NCI-H748 (cell line): ENCODE measurements around the gene SMPD2.
"Not testable (repeated sequence)": the region's sequence is repeated elsewhere in the genome, so short reads cannot be mapped to it uniquely, and the experiment has no call there.

Source experiments
- DNase-seq: peaks from one replicate; lab custom pipeline; 2025; ENCODE audit not compliant: unreplicated experiment; lab: John Stamatoyannopoulos, UW

The SMPD2 gene

GRCh38 chr6:109460161-109460829 is 19.8 kb downstream of the SMPD2 start:
- DNase-seq, result no peak

- DNase-seq, result not testable (repeated sequence)
Observed at GRCh38 chr6:109461205-109461604, 20.7 kb downstream of the SMPD2 start.

DNA sequence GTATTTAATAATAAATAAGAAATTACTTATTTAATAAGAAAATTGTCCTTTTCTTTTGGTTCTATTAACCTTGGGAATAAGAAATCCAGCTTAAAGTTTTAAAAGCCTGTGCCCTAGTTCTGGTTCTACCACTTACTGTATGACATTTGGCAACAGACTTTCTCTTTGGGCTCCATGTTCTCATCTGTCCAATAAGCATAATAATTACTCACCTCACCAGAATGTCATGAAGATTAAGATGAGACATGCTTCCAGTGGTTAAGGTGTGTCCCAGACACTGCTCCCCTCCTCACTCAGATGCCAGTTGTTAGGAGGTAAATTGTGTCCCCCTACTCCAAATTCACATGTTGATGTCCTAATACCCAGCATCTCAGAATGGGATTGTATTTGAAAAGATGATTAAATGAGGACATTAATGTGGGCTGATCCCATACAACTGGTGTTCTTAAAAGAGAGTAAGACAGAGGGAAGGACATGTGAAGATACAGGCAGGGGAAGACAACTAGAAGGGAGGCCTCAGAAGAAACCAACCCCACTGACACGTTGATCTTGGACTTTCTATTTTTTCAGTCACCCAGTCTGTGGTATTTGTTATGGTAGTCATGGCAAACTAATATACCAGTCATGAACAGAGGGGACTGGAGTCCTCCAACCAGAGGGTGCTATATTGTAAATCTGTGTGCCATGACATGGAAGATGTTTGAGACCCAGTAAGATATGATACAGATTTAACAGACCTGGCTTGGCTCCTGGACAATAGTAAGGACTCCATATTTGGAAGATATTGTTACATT is 21.4 kb downstream of the SMPD2 start:
- DNase-seq, result no peak

DNA sequence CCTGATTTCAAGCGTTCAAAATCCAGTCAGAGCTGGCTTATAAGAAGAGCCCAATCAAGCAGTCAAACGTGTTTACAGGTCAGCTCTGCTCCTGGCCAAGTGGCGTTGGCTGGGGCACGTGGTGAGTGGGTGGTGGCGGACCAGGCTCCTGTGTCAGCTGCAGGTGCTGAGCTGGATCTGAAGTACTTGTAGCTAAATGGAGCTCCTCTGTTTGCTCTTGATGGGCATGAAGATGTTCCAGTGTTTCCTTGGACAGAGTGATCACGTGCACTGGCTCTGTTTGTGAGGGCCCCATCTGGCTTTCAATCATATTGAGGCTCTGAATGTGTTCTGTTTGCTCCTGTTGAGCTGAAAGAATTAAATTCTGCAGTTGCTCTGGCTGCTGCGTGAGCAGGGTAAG is 25.2 kb downstream of the SMPD2 start:
- DNase-seq, result peak; percentile 65

DNA sequence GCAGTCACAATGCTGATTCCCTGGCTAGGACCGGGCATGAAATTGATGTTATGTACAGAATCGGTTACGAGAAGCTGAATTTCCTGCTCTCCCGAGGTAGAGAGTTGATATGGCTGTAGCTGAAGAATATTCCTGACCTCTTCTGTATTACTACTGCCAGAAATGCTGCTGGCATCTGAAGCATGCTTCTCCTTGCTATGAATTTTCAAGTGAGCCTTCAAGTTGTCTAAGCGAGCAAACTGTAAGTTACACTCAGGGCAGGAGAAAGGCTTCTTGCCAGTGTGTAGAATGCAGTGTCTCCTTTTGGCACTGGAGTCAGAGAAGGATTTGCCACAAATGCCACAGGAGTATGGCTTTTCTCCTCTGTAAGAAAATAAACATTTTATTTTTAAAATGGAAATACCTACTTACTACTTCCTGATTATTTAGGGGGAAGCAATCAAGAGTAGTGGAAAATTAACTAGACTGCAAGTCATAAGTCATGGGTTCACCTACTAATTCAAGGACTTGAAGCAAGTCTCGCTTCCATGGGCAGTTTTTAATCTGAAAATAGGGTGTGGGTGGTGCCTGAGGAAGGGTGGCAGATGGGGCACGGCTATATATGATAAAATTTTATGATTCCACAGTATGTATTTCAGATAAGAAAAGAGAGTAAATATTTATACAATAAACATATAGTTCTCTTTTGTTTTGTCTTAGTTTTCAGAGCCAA is 25.8 kb downstream of the SMPD2 start:
- DNase-seq, result no peak

- DNase-seq, result no peak
Observed at GRCh38 chr6:109467696-109468095, 27.2 kb downstream of the SMPD2 start.

DNA sequence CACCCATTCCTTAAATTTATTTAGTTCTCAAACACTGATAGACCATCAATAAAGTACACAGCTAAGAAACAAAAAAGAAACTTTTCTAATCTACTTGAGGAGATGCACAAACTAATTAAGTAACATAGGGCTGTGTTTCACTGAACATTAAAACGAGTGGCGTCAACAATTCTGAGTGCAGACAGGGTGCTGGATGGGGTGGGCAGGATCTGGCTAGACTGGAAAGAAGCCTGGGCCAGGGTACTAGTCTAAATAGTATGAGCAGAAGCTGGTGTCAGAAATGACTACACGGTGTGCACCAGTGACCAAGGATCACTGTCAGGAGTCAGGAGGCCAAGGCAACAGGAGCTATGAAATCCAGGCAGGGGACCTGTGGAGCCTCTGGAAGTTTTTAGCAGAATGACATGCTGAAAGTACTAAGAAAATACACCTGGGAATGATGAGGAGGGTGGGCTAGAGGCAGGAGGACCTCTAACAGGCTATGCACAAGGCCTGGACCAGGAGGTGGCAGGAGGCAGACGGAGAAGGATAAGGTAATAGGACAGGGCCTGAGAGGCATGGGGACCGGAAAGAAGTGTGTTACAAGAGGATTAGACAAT is 29.2 kb downstream of the SMPD2 start:
- no peak for DNase-seq

DNA sequence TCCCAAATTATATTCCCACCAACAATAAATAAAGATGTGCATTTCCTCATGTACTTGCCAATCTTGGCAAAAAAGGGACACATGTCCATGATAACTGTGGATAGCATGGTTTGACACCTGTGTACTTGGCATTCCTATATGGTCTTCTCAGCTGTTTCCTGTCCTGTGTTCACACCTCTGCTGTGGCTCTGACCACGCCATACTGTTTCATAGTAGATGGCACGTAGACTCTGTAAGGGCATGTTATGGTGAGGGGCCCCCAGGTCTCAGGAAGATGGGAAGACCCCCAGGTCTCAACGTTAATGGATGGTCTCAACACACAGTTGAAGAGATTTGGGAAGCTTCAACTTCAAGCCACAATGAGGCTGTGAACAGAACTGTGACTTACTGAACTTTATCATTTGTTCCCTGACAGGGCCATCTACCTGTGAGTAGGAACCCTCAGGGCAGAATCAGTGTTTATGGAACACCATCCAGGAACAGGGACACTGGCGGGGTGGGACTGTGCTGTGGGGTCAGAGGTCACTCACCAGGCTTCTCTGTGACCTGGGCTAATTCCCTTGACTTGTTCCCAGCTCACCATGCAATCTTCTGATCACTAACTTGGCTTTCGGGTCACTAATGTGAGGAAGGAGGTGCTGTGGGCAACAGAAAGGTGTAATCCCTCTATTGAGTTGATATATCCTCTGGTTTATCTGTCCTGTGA is 30.7 kb downstream of the SMPD2 start:
- no peak for DNase-seq

- DNase-seq, result no peak
Observed at GRCh38 chr6:109472132-109472995, 31.8 kb downstream of the SMPD2 start.

GRCh38 chr6:109473120-109473519 is 32.6 kb downstream of the SMPD2 start:
- DNase-seq, result no peak

GRCh38 chr6:109474995-109475394 is 34.5 kb downstream of the SMPD2 start:
- no peak for DNase-seq

DNA sequence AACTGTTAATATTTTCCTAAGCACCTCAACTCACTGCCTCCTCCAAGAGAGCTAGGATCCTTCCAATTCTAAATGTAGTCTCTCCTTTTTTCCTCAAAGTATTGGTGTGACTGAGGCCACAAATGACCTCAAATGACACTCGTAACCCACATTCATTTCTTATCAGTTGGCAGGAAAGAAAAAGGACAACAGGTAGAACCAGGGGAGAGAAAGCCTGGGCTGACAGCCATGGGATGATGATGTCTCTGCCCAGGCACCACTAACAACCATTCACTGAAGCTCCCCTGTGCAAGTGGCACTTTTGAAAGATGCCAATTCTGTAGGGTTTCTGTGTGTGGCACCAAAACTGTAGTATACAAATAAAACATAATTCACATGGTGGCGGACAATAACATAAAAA is 35.1 kb downstream of the SMPD2 start:
- DNase-seq, result no peak

DNA sequence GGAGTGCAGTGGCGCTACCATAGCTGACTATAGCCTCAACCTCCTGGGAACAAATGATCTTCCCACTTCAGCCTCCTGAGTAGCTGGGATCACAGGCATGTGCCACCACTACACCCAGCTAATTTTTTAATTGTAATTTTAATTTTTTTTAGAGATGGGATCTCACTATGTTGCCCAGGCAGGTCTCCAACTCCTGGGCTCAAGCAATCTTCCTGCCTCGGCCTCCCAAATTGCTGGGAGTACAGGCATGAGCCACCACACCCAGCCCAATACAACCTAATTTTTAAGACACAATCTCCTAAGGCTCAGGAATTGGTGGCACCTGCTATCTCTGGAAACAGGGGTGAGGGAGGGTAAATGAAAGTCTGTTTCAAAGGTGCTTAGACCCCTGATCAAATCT is 36.7 kb downstream of the SMPD2 start:
- DNase-seq, result no peak

- no peak for DNase-seq
Observed at GRCh38 chr6:109477725-109478124, 37.2 kb downstream of the SMPD2 start.

DNA sequence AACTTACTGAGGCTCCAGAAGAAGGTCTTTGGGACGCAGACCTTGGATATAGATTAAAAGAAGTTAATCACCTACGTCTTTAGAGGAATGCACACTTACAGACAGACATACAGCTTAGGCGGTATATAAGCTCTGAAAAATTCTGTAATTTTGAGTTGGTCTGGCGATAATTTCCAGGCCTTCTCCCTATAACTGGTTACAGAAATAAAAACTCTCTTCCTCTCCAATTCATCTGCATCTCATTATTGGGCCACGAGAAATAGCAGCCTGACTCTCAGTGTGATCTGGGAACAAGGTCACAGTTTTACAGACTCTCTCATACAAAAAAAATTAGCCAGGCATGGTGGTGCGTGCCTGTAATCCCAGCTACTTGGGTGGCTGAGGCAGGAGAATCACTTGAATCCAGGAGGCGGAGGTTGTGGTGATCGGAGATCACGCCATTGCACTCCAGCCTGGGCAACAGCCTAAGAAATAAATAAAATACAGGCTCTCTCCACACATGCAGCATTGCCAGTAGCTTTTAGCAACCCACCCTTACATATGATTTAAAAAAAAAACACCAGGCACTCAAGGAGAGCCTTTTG is 37.8 kb downstream of the SMPD2 start:
- no peak for DNase-seq

DNA sequence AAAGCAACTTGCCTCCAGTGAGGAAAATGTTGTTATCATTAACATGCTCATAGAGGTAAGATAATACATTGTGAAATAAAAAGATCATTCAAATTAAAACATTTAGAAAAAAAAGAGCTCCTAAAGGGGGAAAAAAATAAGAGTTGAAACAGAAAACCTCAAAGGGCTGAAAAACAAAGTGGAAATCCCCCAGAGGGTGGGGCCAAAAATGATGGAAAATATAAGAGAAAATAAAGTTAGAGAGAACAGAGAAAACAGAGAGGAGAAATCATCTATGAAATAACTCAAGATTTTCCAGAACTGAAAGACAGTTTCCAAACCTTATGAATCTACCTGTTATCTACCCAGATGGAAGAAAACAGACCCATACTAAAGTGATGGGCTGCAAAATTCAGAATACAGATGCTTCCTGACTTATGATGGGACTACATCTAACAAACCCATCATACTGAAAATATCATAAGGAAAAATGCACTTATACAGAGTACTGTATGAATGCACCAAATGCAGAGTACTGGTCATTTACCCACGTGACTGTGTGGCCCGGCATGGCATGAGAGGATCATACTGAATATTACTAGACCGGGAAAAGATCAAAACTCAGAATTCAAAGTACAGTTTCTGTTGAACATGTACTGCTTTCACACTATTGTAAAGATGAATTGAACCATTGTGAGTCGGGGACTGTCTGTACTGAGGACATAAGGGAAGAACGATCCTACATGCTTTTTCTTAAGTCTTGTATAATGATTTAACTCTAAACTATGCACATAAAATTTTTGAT is 38.5 kb downstream of the SMPD2 start:
- DNase-seq, result no peak

- no peak for DNase-seq
Observed at GRCh38 chr6:109480993-109481480, 40.5 kb downstream of the SMPD2 start.

GRCh38 chr6:109482905-109483734 is 42.6 kb downstream of the SMPD2 start, which contains the start of gene ZBTB24:
Gene ZBTB24 (minus strand): TSS chr6:109483219. CDS start chr6:109482026, 1,193 bp downstream.
- DNase-seq, result peak; percentile 94
